ENCODE results near the gene KISS1.

Gene KISS1

DNA sequence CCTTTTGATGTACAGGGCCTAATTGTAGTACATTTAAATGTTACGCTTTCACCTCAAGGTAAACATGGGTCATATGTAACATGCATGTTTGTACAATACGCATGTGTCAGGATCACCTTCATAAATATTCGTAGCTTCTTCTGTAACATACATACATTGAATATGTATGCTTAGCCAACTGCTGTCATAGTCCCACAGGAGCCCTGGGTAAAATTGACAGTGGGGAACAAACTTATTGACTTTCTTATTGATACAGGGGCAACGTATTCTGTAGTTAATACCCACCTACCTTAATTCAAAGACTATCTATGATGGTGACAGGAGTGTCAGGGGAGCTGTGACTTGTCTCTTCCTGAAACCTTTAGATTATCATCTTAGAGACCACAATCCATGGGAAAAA lies 26.4 kb downstream of the KISS1 start:
- Histone ChIP-seq H3K27me3 (ENCODE audit: control insufficient read depth, insufficient read depth, low read length) (no peaks in the 10 kb centered on the region), H3K4me1 (ENCODE audit: control insufficient read depth, low read depth, low read length) (no peaks in the 10 kb centered on the region), H3K9ac (ENCODE audit: low read length) (no peak overlapping the region), H3K9me3 (ENCODE audit: control insufficient read depth, low read depth, low read length) (peaks cover 15% of the 10 kb centered on the region), H3K36me3 (ENCODE audit: control insufficient read depth, low read depth, low read length) (no peaks in the 10 kb centered on the region), H3K27ac (ENCODE audit: low read length) (no peak overlapping the region), H3K4me3 (ENCODE audit: low read length) (no peak overlapping the region)

DNA sequence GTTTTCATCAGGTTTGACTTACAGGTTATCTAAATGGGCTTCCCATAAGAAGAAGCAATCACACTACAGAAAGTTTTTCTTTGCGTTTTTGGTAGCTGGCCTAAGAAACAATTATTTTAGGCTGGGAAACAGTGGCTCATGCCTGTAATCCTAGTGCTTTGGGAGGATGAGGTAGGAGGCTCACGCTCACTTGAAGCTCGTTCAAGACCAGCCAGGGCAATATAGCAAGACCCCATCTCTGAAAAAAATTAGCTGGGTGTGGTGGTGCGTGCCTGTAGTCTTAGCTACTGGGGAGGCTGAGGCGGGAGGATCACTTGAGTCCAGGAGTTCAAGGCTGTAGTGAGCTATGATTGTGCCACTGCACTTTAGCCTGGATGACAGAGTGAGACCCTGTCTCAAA lies 28.6 kb downstream of the KISS1 start:
- no peak overlapping the region for H3K4me3 ChIP-seq (ENCODE audit: low read length)
- H3K36me3 ChIP-seq (ENCODE audit: control insufficient read depth, low read depth, low read length), result no peaks in the 10 kb centered on the region
- H3K9me3 ChIP-seq (ENCODE audit: control insufficient read depth, low read depth, low read length), result peaks cover 15% of the 10 kb centered on the region
- no peaks in the 10 kb centered on the region for H3K4me1 ChIP-seq (ENCODE audit: control insufficient read depth, low read depth, low read length)
- H3K9ac ChIP-seq (ENCODE audit: low read length), result no peak overlapping the region
- no peak overlapping the region for H3K27ac ChIP-seq (ENCODE audit: low read length)
- H3K27me3 ChIP-seq (ENCODE audit: control insufficient read depth, insufficient read depth, low read length), result no peaks in the 10 kb centered on the region

DNA sequence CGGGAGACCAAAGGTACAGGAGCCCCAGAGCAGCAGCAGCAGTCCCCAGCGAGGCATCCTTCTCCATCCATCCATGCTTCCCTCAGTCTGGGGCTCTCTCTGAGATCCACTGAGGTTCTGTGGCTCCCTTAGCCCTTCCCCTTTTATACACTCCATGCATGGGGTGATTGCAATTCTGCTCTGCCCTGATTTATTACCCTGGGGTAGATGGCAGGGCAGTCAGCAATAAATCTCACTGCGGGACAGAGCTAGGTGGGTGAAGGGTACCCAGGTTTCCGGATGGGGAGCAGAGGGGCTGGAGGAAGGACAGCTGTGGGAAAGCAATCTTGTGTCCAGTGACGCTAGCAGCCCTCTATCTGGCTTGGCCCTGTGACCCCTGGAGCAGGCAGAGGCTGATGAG lies 30.1 kb downstream of the KISS1 start, which contains the start of gene REN:
Gene REN, minus strand, starts transcription at position 119 of the 400 bp plus-strand sequence. Its CDS starts 44 bp downstream, at position 75.
- Histone ChIP-seq H3K36me3 (ENCODE audit: control insufficient read depth, low read depth, low read length) (no peaks in the 10 kb centered on the region), H3K9ac (ENCODE audit: low read length) (no peak within 1 kb of the TSS), H3K4me3 (ENCODE audit: low read length) (no peak within 1 kb of the TSS), H3K4me1 (ENCODE audit: control insufficient read depth, low read depth, low read length) (no peaks in the 10 kb centered on the region), H3K27me3 (ENCODE audit: control insufficient read depth, insufficient read depth, low read length) (no peaks in the 10 kb centered on the region), H3K27ac (ENCODE audit: low read length) (no peak within 1 kb of the TSS), H3K9me3 (ENCODE audit: control insufficient read depth, low read depth, low read length) (peaks cover 15% of the 10 kb centered on the region)

DNA sequence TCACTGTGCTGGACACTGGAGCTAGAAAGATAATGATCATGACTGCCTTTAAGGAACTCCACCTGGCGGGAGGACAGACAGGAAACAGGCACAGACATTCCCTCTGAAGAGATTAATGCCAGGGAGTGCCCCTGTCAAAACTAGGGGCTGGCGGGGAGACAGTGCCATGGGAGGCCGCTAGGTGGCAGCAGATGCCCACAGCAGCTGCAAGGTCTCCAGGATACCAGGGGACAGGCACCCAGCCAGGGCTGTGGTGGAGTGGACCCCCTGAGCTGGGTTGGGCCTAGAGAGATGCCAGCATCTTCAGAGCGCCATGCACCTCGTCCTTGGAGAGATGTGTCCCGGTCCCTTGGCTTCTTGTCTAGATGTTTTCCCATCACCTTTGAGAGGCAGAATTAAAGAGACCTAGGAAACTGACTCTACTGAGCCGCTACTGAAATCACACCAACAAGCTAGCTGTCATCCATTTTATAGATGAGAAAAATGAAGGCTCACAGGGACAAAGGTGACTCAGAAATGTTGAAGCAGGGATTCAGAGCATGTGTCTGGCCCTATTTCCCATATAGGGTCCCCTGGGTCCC lies 33.7 kb downstream of the KISS1 start:
- H3K9ac ChIP-seq (ENCODE audit: low read length), result no peak overlapping the region
- H3K9me3 ChIP-seq (ENCODE audit: control insufficient read depth, low read depth, low read length), result no peaks in the 10 kb centered on the region
- H3K36me3 ChIP-seq (ENCODE audit: control insufficient read depth, low read depth, low read length), result no peaks in the 10 kb centered on the region
- no peak overlapping the region for H3K4me3 ChIP-seq (ENCODE audit: low read length)
- H3K27ac ChIP-seq (ENCODE audit: low read length), result no peak overlapping the region
- H3K27me3 ChIP-seq (ENCODE audit: control insufficient read depth, insufficient read depth, low read length), result no peaks in the 10 kb centered on the region
- no peaks in the 10 kb centered on the region for H3K4me1 ChIP-seq (ENCODE audit: control insufficient read depth, low read depth, low read length)

DNA sequence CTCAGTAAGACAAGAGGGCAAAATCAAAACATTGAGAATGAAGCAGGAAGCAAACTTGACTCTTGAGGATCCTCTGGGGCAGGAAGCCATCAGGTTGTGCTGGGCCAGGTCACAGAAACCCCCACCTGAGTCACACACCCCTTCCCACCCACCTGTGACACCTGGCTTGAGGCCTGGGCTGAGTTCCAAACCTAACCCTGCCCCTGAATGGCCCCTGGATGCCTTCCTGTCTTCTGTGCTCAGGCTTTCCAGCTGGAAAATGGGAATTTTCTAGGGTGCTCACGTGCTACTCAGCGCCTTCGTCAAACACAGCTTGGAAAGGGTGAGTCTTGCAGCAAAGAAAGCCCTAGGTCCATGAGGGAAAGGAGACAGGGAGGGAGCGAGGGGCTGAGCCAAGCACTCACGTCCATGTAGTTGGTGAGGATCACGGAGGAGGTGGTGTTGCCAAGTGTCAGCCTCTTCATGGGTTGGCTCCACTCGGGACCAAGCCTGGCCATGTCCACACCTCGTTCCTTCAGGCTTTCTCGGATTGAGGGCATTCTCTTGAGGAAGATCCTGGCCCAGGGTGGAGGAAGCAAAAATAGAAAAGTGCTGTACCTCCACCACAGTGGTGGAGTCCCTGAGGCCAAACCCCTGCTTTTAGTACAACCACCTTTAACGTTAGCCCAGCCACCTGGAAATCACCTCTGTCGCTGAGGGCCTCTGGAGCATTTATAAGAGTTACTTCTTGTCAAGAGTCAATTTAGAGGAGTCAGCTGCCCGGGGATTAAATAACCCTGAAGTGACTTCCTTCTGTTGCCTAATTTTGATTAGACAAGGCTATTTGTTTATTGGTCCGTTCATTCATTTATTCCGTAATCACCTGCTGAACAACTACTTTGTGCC lies 34.4 kb downstream of the KISS1 start:
- Histone ChIP-seq H3K27me3 (ENCODE audit: control insufficient read depth, insufficient read depth, low read length) (no peaks in the 10 kb centered on the region), H3K4me1 (ENCODE audit: control insufficient read depth, low read depth, low read length) (no peaks in the 10 kb centered on the region), H3K9ac (ENCODE audit: low read length) (no peak overlapping the region), H3K9me3 (ENCODE audit: control insufficient read depth, low read depth, low read length) (no peaks in the 10 kb centered on the region), H3K4me3 (ENCODE audit: low read length) (no peak overlapping the region), H3K36me3 (ENCODE audit: control insufficient read depth, low read depth, low read length) (no peaks in the 10 kb centered on the region), H3K27ac (ENCODE audit: low read length) (no peak overlapping the region)

DNA sequence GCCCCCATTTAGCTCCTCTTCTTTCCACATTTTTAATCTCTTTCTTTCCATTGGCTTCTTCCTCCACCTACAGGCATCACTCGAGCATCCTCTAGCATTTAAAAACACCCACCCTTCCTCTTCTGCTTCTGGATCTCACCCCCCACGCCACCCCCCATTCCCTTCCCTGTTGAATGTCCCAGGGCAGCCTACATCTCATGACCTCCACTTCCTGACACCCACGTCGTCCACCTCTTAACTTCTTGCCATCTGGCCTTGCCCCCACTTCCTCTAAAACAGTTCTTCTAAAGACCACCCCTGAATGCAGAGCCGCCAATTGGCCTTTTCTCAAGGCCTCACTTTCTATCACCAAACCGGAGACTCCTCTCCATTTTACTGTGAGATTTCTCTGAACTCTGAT lies 38.3 kb downstream of the KISS1 start:
- no peaks in the 10 kb centered on the region for H3K36me3 ChIP-seq (ENCODE audit: control insufficient read depth, low read depth, low read length)
- no peaks in the 10 kb centered on the region for H3K9me3 ChIP-seq (ENCODE audit: control insufficient read depth, low read depth, low read length)
- H3K9ac ChIP-seq (ENCODE audit: low read length), result no peak overlapping the region
- no peak overlapping the region for H3K4me3 ChIP-seq (ENCODE audit: low read length)
- no peak overlapping the region for H3K27ac ChIP-seq (ENCODE audit: low read length)
- no peaks in the 10 kb centered on the region for H3K4me1 ChIP-seq (ENCODE audit: control insufficient read depth, low read depth, low read length)
- H3K27me3 ChIP-seq (ENCODE audit: control insufficient read depth, insufficient read depth, low read length), result peaks cover 1% of the 10 kb centered on the region

DNA sequence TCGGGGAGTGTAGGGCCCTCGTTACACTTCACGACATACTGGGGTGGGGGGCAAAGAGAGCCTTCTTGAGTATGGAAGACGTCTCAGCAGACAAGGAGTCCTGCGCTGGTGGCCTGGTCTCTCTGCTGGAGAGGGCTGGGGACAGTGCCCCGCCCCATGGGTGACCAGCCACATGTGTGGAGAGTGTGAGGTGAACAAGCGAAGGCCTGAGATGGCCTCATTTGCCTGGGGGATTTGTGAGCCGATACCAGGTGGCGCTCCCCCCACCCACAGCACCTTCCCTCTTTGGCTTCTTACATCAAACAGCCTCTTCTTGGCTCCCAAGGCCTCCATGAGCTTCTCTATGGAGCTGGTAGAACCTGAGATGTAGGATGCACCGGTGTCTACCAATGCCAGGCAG lies 40.4 kb downstream of the KISS1 start:
- no peaks in the 10 kb centered on the region for H3K9me3 ChIP-seq (ENCODE audit: control insufficient read depth, low read depth, low read length)
- peaks cover 17% of the 10 kb centered on the region for H3K27me3 ChIP-seq (ENCODE audit: control insufficient read depth, insufficient read depth, low read length)
- H3K27ac ChIP-seq (ENCODE audit: low read length), result no peak overlapping the region
- no peak overlapping the region for H3K4me3 ChIP-seq (ENCODE audit: low read length)
- no peaks in the 10 kb centered on the region for H3K4me1 ChIP-seq (ENCODE audit: control insufficient read depth, low read depth, low read length)
- no peaks in the 10 kb centered on the region for H3K36me3 ChIP-seq (ENCODE audit: control insufficient read depth, low read depth, low read length)
- H3K9ac ChIP-seq (ENCODE audit: low read length), result no peak overlapping the region

DNA sequence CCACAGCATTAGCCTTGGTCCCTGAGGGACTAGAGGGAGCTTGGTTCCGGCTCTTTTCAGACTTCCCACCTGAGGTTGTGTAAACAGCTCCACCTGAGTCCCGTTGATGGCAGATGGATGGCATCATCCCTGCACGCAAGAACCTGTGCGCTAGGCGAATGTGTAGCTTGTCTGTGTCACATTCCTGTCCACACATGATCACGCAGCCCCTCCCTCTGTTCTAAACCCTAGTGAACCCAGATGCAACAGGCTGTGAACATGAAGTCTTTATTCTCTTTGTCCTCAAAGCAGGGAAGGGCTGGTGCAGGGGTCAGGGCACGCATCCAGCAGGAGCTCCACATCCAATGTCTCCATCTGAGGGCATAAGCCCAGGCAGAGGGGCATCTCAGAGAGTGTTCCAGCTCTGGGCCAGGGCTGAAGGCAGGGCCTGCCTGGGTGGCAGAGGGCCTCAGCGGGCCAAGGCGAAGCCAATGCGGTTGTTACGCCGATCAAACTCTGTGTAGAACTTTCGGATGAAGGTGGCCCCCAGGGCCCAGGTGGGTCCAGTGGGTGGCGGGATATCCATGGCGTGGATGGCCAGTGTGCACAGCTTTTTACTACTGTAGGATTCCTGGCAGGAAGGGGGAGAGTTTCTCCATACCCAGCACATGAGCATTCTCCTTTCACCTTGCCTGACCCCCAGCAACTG lies 41.6 kb downstream of the KISS1 start:
- no peaks in the 10 kb centered on the region for H3K4me1 ChIP-seq (ENCODE audit: control insufficient read depth, low read depth, low read length)
- H3K9ac ChIP-seq (ENCODE audit: low read length), result no peak overlapping the region
- H3K4me3 ChIP-seq (ENCODE audit: low read length), result no peak overlapping the region

DNA sequence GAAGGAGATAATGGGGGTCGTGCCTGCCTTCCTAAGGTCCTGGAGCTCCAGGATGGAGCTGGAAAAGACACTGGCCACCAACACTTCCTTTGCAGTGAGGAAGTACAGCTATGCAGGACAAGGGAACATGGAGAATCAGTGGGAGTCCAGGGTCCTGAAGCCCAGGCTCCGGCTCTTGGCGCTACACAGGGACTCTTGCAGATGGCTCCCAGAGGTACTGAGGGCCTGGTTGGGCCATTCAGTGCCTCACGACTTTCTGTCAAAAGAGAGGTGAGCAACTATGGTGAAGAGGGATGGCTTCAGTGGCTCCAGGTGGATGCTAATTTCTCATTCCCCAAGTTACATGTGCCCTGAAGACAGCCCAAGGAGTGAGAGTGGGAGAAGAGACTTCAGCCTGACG lies 42.6 kb downstream of the KISS1 start:
- H3K27ac ChIP-seq (ENCODE audit: low read length), result no peak overlapping the region
- H3K27me3 ChIP-seq (ENCODE audit: control insufficient read depth, insufficient read depth, low read length), result peaks cover 18% of the 10 kb centered on the region
- no peaks in the 10 kb centered on the region for H3K9me3 ChIP-seq (ENCODE audit: control insufficient read depth, low read depth, low read length)
- H3K4me3 ChIP-seq (ENCODE audit: low read length), result no peak overlapping the region
- no peak overlapping the region for H3K9ac ChIP-seq (ENCODE audit: low read length)
- no peaks in the 10 kb centered on the region for H3K36me3 ChIP-seq (ENCODE audit: control insufficient read depth, low read depth, low read length)
- H3K4me1 ChIP-seq (ENCODE audit: control insufficient read depth, low read depth, low read length), result peaks cover 2% of the 10 kb centered on the region

More for the DNA sequence above, 41.6 kb downstream of the KISS1 start:
- no peaks in the 10 kb centered on the region for H3K9me3 ChIP-seq (ENCODE audit: control insufficient read depth, low read depth, low read length)
- H3K36me3 ChIP-seq (ENCODE audit: control insufficient read depth, low read depth, low read length), result no peaks in the 10 kb centered on the region
- peaks cover 18% of the 10 kb centered on the region for H3K27me3 ChIP-seq (ENCODE audit: control insufficient read depth, insufficient read depth, low read length)
- no peak overlapping the region for H3K27ac ChIP-seq (ENCODE audit: low read length)

DNA sequence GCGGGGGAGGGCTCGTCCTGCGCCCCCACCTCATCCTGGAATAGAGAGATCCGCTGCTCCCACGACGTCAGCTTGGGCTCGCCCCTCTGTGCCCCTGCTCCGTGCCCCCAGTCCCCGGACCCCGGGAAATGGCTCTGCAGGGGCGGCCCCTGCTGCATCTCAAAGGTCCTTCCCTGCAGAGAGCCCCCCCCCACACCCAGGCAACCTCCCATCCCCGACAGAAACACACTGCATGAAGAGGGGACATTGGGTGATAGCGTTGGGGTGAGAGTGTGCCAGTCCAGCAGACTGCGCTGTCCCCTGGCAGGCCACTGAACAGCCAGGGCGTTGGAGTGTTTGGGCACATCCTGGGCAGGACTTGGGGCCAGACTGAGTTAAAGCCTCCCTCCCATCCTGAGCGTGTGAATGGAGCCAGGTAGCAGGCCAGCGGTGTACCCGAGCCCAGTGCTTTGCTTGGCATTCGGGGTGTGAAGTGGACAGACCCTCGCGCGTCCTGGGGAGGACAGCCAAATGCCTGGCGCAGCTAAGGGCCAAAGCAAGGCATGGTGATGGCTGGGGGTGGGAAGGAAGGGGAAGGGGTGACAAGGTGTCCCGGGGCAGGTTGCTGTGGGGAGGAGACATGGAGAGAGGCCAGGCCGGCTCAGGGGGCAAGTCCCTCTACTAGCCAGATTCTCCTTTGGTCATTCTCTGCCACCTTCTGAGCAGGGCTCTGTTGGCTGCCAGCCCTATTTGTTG lies 43.8 kb downstream of the KISS1 start:
- Histone ChIP-seq H3K4me3 (ENCODE audit: low read length) (peak overlapping the region; percentile 54), H3K27ac (ENCODE audit: low read length) (no peak overlapping the region), H3K27me3 (ENCODE audit: control insufficient read depth, insufficient read depth, low read length) (peaks cover 18% of the 10 kb centered on the region), H3K9ac (ENCODE audit: low read length) (peak overlapping the region; percentile 12), H3K36me3 (ENCODE audit: control insufficient read depth, low read depth, low read length) (no peaks in the 10 kb centered on the region), H3K4me1 (ENCODE audit: control insufficient read depth, low read depth, low read length) (peaks cover 14% of the 10 kb centered on the region), H3K9me3 (ENCODE audit: control insufficient read depth, low read depth, low read length) (no peaks in the 10 kb centered on the region)

Measured in iPS-18a (cell line).